BJ (cell line): ENCODE measurements around the gene FOXS1. TPM values are rescaled to one million over a fixed set of nuclear protein-coding genes. Genes with fewer than 3 reads are reported as not detected.

ENCODE experiments used
- CTCF ChIA-PET: fragments of 350-600 bp; formaldehyde crosslinking; extraction: SDS; loops from one replicate; lab custom pipeline; 2021; ENCODE audit warnings: antibody characterized with exemption, inconsistent platforms; lab: Yijun Ruan, JAX
- POLR2A ChIA-PET: fragments of 300-600 bp; sonication (Branson Sonifier 250); formaldehyde crosslinking; extraction: SDS; loops from one replicate; lab custom pipeline; 2021; ENCODE audit warnings: antibody characterized with exemption; lab: Charles Lee
- DNase-seq: peaks from one replicate; pipeline ENCODE4 v3.0.0-alpha.2; 2011; ENCODE audit warnings: low read depth
- H3K27me3 ChIP-seq: 2 replicates; pipeline ENCODE4 v1.6.0; 2011; ENCODE audit warnings: low read length; ENCODE audit not compliant: control insufficient read depth, insufficient read depth
- H3K36me3 ChIP-seq: 2 replicates; pipeline ENCODE4 v1.5.1; 2011; ENCODE audit warnings: low read length; ENCODE audit not compliant: control insufficient read depth, insufficient read depth
- H3K4me3 ChIP-seq: 2 replicates; pipeline ENCODE4 v1.5.1; 2011; ENCODE audit warnings: low read depth, mild to moderate bottlenecking, control low read depth, low read length
- polyA plus RNA-seq: library from polyadenylated mRNA; depleted of rRNA; stranded (reverse); fragments of >200 nt; gene quantifications from 2 replicates; pipeline ENCODE4 v1.2.3, GENCODE V29; 2011
- TF ChIP-seq, protein P1 (sequence below): IDR thresholded peaks from 2 replicates; pipeline ENCODE4 v1.5.1; 2011; ENCODE audit warnings: low read depth, mild to moderate bottlenecking, control low read depth, inconsistent platforms, low read length, moderate library complexity; ENCODE audit not compliant: insufficient read depth

Gene FOXS1
- polyA plus RNA-seq, 1 experiment: 0.05 TPM

DNA sequence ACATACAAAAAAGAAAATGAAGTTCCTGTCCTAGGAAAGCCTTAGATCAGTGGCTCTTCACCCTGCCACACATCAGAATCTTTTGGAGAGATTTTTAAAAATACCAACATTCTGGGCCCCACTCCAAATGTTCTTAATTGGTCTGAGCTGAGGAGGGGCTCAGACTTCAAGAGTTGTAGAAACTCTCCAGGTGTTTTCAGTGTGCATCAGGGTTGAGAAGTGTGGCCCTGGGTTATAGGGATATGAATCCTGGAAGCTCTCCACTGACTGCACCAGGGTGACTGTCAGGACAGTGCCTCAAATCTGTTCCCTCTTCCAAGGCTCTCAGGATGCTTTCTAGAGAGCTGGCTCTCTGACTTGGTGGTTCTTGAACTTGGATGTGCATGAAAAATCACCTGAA lies 31.8 kb downstream of the FOXS1 start:
- H3K36me3 ChIP-seq: no peaks in the 10 kb centered on the region
- POLR2A ChIA-PET: no interaction called here
- no peaks in the 10 kb centered on the region for H3K27me3 ChIP-seq
- TF ChIP-seq, protein P1, sequence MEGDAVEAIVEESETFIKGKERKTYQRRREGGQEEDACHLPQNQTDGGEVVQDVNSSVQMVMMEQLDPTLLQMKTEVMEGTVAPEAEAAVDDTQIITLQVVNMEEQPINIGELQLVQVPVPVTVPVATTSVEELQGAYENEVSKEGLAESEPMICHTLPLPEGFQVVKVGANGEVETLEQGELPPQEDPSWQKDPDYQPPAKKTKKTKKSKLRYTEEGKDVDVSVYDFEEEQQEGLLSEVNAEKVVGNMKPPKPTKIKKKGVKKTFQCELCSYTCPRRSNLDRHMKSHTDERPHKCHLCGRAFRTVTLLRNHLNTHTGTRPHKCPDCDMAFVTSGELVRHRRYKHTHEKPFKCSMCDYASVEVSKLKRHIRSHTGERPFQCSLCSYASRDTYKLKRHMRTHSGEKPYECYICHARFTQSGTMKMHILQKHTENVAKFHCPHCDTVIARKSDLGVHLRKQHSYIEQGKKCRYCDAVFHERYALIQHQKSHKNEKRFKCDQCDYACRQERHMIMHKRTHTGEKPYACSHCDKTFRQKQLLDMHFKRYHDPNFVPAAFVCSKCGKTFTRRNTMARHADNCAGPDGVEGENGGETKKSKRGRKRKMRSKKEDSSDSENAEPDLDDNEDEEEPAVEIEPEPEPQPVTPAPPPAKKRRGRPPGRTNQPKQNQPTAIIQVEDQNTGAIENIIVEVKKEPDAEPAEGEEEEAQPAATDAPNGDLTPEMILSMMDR: no peak
- DNase-seq: no peak
- CTCF ChIA-PET: interaction anchor here (1.0 to 1.6 kb wide), 3 partner anchors 9 to 25 kb away, joined by 3 to 11 read pairs (median 3); no protein-coding TSS in a partner anchor
- H3K4me3 ChIP-seq: no peak overlapping the region

GRCh38 chr20:31811796-31812728 lies 33.3 kb downstream of the FOXS1 start:
- no peak for DNase-seq
- Histone ChIP-seq H3K4me3 (no peak overlapping the region), H3K36me3 (no peaks in the 10 kb centered on the region), H3K27me3 (no peaks in the 10 kb centered on the region)
- ChIA-PET CTCF (interaction anchor here (1.3 to 3.2 kb wide), 2 partner anchors 11 to 41 kb away, joined by 4 to 20 read pairs; no protein-coding TSS in a partner anchor), POLR2A (interaction anchor here (0.6 kb wide), 1 partner anchor 15 kb away, joined by 3 read pairs; no protein-coding TSS in a partner anchor)
- TF ChIP-seq, protein P1: no peak

GRCh38 chr20:31811198-31811597 lies 34.2 kb downstream of the FOXS1 start:
- CTCF ChIA-PET: interaction anchor here (0.8 to 3.2 kb wide), 2 partner anchors 12 to 16 kb away, joined by 4 to 20 read pairs; no protein-coding TSS in a partner anchor

GRCh38 chr20:31809661-31810060 lies 35.7 kb downstream of the FOXS1 start:
- Histone ChIP-seq H3K36me3 (no peaks in the 10 kb centered on the region; the same call in 1 of the 2 replicates), H3K4me3 (no peak overlapping the region), H3K27me3 (no peaks in the 10 kb centered on the region)
- CTCF ChIA-PET: interaction anchor here (0.7 to 3.2 kb wide), 4 partner anchors 13 to 265 kb away, joined by 3 to 20 read pairs (median 4); no protein-coding TSS in a partner anchor
- TF ChIP-seq, protein P1: no peak
- no peak for DNase-seq
- POLR2A ChIA-PET: no interaction called here

More at GRCh38 chr20:31811198-31811597, 34.2 kb downstream of the FOXS1 start:
- TF ChIP-seq, protein P1: no peak
- DNase-seq: no peak
- POLR2A ChIA-PET: no interaction called here
- Histone ChIP-seq H3K4me3 (no peak overlapping the region), H3K27me3 (no peaks in the 10 kb centered on the region), H3K36me3 (no peaks in the 10 kb centered on the region; the same call in 1 of the 2 replicates)

DNA sequence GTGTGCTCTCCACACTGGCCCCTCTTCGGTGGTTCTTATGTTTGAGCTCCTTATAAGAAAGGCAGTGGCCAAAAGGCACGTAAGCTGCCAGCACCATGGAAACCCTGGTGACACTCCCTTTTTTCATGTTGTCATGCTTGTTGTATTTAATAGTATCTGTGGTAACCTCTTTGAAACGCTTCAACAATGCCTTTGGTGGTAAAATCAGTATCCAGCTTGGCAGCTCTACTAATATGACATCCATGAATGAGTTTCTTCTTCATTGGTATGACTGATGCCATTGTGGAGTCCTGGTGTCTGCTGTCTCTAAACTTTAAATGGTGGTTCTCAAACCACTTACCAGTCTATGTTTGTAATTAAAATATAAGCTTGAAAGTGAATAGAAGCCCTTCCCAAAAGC lies 36.9 kb downstream of the FOXS1 start:
- ChIA-PET CTCF (interaction anchor here (1.0 to 1.5 kb wide), 5 partner anchors 10 to 264 kb away, joined by 3 to 5 read pairs (median 4); no protein-coding TSS in a partner anchor), POLR2A (no interaction called here)
- Histone ChIP-seq H3K36me3 (no peaks in the 10 kb centered on the region; the same call in none of the 2 replicates), H3K27me3 (no peaks in the 10 kb centered on the region), H3K4me3 (no peak overlapping the region)
- no peak for DNase-seq
- TF ChIP-seq, protein P1: no peak
